Stimulated activated CD4-positive, alpha-beta T cell treated with anti-CD3 and anti-CD28 coated beads, Interleukin-2, amount 100 ng/mL, for 48 hours (primary cell): ENCODE results near the gene PRRT2.

Experiments
- DNase-seq, 2 donors: peaks; one replicate each; pipeline ENCODE4 v3.0.0-alpha.2; 2020

Gene PRRT2

DNA sequence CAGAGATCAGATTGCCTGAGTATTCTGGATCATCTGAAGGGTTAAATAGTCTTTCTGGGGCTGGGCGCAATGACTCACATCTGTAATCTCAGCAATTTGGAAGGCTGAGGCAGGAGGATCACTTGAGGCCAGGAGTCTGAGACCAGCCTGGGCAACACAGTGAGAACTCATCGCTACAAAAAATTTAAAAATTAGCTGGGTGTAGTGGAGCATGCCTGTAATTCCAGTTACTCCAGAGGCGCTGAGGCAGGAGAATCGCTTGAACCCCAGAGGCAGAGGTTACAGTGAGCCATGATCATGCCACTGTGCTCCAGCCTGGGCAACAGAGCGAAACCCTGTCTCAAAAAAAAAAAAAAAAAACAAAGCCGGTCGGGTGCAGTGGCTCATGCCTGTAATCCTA is 23.9 kb downstream of the PRRT2 start:
- no peak for DNase-seq

- DNase-seq, result no peak
Observed at GRCh38 chr16:29836623-29837022, 24.6 kb downstream of the PRRT2 start.

- no peak for DNase-seq
Observed at GRCh38 chr16:29837841-29838240, 25.8 kb downstream of the PRRT2 start.

DNA sequence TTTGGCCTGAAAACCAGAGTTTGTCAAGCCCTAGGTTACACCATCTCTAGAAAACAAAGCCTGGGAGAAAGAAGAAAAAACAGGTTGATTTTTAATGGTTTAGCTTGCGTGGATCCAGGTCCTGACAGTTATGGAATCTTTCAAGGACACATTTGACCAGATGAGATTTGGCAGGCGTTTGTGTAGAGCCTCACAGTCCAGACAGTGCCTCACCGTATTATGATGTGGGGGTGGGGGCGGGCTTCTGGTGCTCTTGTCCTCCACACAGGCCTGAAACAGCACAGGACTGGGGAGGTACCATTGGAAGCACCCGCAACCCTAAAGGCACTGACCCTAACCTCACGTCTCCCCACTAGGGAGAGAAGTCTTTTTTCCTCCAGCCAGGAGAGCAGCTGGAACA is 27.8 kb downstream of the PRRT2 start:
- DNase-seq, result no peak

DNA sequence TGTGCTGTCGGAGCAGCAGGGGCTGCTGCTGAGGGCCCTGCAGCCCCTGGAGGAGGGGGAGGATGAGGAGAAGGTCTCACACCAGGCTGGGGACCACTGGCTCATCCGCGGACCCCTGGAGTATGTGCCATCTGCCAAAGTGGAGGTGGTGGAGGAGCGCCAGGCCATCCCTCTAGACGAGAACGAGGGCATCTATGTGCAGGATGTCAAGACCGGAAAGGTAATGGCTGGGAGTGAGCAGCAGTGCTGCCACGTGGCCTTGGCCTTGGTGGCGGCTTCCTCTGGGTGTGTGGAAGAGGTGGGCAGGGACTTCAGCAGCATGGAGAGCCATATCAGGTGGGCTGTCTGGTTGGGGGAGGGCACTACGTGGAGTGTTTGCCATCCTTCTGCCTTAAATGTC is 28.2 kb downstream of the PRRT2 start:
- no peak for DNase-seq

GRCh38 chr16:29841631-29842030 is 29.6 kb downstream of the PRRT2 start:
- DNase-seq, result no peak

DNA sequence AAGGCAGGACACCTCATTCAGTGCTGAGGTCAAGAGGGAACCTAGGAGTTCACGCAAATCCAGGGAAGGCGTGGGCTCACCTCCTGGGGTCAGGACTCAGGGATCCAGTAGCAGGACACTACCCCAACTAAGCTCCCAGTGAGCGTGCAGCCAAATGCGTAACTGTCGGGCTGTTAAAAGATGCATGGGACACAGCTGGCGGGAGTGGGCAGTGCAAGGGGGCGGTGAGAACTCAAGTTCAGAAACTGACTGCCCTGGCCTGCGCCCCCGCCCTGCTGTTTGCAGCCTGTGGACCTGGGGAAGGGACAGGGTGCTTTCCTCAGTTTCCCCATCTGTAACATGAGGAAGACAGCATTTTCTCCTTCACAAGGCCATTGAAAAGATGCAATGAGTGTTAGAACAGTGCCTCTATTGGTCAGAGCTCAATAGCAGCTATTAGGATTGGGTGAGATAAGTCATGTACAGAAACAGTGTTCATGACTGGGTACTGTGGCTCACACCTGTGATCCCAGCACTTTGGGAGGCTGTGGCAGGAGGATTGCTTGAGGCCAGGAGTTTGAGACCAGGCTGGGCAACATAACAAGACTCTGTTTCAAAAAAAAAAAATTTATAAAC is 30.8 kb downstream of the PRRT2 start:
- no peak for DNase-seq

DNA sequence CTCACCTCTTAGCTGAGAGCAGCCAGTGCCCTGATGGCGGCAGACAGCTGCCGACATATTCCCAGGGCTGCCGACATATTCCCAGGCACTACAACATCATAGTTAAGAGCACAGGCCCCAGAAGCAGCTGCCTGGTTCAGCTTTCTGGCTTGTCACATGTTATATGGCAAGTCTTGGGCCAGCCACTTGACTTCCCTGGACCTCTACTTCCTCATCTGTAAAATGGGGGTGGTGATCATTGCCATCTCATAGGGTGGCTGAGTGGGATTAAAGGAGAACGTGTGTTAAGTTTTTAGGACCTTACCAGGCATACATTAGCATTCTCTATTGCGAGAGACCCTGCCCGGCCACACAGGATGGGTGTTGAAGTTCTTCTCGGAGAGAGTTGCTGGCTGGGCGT is 31.9 kb downstream of the PRRT2 start:
- no peak for DNase-seq

- no peak for DNase-seq
Observed at GRCh38 chr16:29844575-29845331, 32.8 kb downstream of the PRRT2 start.

- DNase-seq, result no peak
Observed at GRCh38 chr16:29845656-29846055, 33.7 kb downstream of the PRRT2 start.

DNA sequence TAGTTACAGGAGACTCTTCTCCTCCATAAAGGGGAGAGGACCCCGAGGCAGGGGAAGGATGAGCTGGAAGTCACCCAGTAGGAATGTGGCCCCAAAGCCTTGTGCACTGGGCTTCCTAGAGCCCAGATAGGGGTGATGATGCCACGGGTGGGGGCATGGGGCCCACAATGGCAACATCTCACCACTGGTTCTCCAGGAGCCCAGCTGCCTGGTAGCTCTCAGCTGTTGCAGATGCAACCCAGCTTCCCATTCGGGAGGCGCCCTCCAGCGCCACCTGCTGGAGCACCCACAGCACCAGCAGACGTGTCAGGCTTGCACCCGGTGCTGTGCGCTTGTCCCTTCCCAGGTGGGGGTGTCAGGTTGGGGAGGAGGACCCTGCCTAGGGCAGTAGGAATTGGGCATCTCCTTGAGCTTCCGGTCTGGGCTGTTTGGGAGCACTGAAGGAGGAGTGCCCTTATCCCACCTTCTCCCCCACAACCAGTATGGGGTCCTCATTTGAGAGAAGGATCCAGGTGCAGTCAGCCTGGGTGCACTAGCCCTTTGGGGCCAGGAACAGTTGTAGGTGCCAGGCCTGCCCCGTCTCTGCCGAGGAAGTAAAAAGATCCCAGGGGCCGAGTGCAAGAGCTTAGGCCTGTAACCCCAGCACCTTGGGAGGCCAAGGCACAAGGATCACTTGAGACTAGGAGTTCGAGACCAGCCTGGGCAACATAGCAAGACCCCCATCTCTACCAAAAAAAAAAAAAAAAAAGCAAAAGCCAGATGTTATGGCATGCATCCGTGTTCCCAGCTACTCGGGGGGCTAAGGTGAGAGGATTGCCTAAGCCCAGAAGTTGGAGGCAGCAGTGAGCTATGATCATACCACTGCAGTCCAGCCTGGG is 36.7 kb downstream of the PRRT2 start:
- peak; percentile 87 to 89 for DNase-seq

DNA sequence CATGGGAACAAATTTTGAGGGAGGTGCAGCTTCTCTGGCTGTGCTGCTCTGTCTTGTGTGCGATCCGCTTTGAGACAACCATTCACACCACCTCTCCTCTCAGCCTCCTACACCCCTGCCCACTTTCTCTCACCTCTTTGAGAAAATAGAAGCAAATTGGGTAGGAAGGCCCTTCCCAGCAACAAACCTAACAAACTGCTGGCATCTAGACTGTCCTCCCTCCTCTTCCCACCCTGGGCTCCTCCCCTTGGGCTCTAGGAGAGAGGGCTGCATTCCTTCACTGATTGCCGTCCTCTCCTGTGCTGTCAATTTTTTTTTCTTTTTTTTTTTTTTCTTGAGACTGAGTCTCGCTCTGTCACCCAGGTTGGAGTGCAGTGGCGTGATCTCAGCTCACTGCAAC is 37.5 kb downstream of the PRRT2 start:
- DNase-seq, result no peak

DNA sequence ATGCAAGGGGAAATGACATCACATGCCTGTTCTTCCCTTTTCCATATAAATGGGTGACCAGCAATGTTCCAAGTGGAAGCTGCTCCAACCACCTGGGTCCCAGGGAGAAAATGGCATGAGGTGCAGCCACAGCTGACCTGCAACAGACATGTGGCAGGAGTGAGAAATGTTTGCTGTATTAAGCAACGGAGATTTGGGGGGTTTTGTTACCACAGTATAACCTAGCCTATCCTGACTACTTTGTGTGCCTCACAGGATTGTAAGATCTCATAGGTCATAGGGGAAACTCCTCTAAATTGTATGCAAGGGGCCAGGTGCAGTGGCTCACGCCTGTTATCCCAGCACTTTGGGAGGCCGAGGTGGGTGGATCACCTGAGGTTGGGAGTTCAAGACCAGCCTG is 39.0 kb downstream of the PRRT2 start:
- no peak for DNase-seq

DNA sequence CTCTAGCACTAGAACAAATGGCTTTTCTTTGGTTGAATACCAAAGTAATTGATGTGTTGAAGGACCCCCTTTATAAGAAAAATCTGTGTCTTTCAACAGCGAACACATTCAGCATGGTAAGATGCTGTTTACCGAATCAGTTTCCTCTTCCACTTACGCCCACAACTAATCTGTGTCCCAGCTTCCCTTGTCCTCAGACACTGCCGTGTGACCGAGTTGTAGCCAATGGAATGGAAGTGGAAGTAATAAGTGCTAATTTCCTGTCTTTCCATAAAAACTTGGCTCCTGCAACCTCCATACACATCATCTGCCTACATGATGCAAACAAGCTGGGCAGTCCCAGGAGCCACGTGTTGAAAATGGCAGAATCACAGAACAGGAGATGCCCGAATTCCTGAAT is 40.7 kb downstream of the PRRT2 start:
- no peak for DNase-seq

GRCh38 chr16:29854520-29855100 is 42.6 kb downstream of the PRRT2 start:
- DNase-seq, result no peak

DNA sequence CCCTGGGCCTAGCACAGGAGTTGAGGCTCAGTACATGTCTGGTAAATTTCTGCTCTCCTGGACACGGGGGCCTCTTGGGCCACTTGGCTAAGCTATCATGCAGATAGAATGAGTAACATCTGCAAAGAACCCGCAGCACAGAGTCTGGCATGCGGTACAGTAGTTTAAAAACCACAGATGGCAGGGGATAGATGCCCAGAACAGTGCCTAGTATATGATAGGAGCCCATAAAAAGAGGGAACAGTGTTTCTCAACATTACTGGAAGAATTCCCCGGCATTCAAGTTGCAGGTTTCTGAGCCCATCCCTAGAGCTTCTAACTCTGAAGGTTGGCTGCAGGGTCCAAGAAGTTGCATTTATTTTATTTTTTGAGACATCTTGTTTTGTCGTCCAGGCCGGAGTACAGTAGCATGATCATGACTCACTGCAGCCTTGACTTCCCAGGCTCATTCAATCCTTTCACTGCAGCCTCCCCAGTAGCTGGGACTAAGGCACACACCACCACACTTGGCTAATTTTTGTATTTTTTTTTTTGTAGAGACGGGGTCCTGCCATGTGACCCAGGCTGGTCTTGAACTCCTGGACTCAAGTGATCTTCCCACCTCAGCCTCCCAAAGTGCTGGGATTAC is 45.3 kb downstream of the PRRT2 start:
- no peak for DNase-seq

- no peak for DNase-seq
Observed at GRCh38 chr16:29858149-29858849, 46.3 kb downstream of the PRRT2 start.

DNA sequence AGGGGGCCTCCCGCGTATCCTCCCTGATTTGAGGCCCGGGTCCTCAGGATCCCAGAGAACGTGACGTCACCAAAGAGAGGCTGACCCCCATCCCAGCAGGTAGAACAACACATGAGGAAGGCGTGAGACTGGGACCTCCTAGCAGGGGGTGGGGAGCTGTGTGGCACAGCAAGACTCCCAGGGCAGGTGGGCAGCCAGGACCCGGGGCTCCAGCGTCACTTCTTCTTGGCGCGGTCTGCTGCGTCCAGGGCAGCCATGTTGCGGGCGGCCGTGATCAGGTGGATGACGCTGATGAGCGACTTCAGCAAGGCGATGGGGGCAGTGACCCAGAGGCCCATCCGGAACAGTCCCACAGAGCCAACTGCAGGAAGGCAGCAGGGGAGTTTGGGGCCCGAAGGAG is 47.0 kb downstream of the PRRT2 start:
- DNase-seq, result no peak

GRCh38 chr16:29860218-29860617 is 48.2 kb downstream of the PRRT2 start:
- no peak for DNase-seq

DNA sequence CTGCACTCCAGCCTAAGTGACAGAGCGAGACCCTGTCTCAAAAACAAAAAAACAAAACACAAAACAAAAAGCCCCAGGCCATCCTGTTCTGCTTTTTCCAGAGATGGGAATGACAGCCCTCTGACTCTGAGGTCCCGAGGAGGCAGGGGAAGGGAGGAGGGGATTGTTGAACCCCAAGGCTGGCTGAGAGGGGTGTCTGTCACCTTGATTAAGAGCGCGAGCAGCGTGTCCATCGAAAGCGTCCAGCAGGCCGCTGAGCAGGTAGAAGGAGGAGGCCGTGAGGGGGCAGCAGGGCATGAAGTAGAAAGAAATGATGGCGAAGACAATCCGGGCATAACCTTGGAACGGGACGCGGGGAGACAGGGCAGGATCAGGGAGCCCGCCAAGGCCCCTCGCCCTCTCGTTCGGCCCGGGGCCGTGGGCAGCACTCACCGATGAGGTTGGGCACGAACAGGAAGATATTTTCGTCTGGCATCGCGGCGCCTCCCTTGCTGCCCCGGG is 50.4 kb downstream of the PRRT2 start:
- DNase-seq, result no peak

DNA sequence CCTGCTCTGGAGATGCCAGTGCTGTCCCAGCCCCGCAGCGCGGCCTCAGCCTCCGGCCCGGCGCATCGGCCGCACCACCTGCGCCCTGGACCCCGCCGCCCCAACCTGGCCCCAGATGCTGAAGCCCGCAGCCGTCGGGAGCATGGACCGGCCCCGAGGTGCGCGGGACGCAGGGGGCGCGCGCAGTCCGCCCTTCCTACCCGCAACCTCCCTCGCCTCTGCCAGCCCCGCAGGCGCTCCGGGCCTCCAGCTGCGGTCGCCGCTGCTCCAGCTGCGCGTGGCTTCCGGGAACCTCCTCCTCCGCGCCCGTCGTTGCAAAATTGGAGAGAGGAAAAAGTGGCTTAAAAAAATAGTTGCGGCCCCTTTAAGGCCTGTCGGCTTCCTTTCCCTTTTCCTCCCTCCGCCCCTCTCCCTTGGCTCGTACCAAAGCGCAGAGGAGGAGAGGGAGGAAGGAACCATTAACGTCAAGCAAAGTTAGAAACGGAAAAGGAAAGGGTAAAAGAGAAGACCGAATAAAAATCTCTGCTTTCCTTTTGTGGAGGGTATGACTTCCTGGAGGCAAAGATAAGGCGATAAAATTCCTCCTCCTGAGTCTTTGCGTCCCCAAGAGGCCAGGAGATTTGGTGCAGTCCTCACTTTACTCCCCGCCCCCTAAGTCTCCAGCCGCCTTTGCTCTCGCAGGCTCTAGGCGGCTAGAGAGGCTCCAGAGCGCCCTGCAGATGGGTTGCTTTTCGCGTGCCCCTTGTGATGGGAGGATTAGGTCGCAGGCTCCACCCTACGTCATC is 51.1 kb downstream of the PRRT2 start, which contains the start of gene CDIPT:
Gene CDIPT, minus strand, starts transcription at position 343 of the 785 bp plus-strand sequence. CDS start 369 bp downstream, outside the sequence.
- DNase-seq, result peak; percentile 84 to 92
